ENCODE data around the gene SUN2. TPM values are rescaled to one million over a fixed set of nuclear protein-coding genes. Genes with fewer than 3 reads are reported as not detected.

SUN2 gene
- total RNA-seq, 2 experiments from 2014 or later: 582 to 702 TPM

- H3K27ac Mint-ChIP-seq: peak overlapping the region; percentile 87
- no peaks in the 10 kb centered on the region for H3K27me3 Mint-ChIP-seq
- H3K9me3 Mint-ChIP-seq: no peaks in the 10 kb centered on the region
- H3K4me1 Mint-ChIP-seq: peaks cover 58% of the 10 kb centered on the region
- DNase-seq: no peak
- ChIA-PET POLR2A (interaction anchor here (0.6 to 1.2 kb wide), 4 partner anchors 10 to 77 kb away, joined by 3 to 7 read pairs (median 3); no protein-coding TSS in a partner anchor), CTCF (interaction anchor here (1.2 to 2.7 kb wide), 5 partner anchors 9 to 54 kb away, joined by 3 to 16 read pairs (median 3); partner anchors contain the start of gene TOMM22)
- H3K4me3 Mint-ChIP-seq: peak overlapping the region; percentile 30
- H3K36me3 Mint-ChIP-seq (ENCODE audit: low read depth): peaks cover 72% of the 10 kb centered on the region
Measured at GRCh38 chr22:38735465-38736256, 20.1 kb downstream of the SUN2 start.

DNA sequence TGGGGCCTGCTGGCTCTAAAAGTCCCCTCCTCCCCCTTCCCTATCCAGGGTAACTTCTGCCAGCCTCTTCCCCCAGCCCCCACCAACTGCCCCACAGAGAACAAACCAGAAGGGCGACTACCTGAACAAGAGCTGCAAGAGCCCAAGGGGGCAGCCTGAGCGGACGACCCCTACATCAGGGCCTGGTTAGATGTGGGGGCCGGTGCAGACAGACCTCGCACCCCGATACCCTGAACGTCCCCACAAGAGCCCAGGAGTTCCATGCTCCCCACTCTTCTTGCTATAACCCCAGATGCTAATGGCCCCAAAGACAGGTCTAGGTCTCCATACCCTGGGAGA is 20.7 kb downstream of the SUN2 start:
- POLR2A ChIA-PET: interaction anchor here (0.6 to 1.2 kb wide), 3 partner anchors 10 to 77 kb away, joined by 3 to 7 read pairs (median 3); no protein-coding TSS in a partner anchor

DNA sequence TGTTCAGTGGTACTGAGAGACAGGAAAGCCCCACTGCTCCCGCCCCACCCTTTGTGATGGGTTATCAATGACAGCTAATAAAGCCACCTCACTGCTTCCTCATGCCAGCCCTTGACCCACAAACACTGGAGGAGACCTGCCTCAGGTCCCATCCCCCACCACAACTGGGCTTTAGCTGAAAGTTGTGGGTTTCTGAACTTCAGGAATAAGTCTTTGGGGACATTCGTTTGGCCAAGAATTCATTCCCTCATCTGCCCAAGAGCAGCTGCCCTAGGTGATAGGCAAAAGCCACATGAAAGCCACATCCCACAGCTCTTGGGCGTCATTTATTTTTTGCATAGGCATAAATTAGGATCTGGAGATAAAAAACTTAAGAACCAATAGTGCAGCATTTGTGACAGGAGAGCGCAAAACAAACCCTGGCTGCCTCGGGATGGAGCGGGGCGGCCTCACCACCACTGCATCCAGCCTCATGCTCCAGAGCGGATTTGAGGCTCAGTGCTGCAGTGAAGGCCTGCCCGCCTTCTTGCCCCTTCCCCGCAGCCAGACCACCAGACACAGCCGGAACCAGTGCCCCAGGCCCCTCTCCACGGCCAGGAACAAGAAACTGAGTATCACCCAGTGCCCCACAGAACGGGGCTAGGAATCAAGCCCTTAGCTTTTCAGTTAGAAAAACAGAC is 21.2 kb downstream of the SUN2 start:
- H3K27me3 Mint-ChIP-seq: no peaks in the 10 kb centered on the region
- POLR2A ChIA-PET: interaction anchor here (0.7 to 1.6 kb wide), 3 partner anchors 20 to 76 kb away, joined by 3 to 5 read pairs (median 3); partner anchors contain the start of gene GTPBP1
- peaks cover 71% of the 10 kb centered on the region for H3K36me3 Mint-ChIP-seq (ENCODE audit: low read depth)
- CTCF ChIA-PET: interaction anchor here (0.6 to 2.7 kb wide), 9 partner anchors 10 to 57 kb away, joined by 3 to 16 read pairs (median 4); partner anchors contain the start of gene TOMM22
- peaks cover 52% of the 10 kb centered on the region for H3K4me1 Mint-ChIP-seq
- H3K27ac Mint-ChIP-seq: peak overlapping the region; percentile 87
- no peaks in the 10 kb centered on the region for H3K9me3 Mint-ChIP-seq
- DNase-seq: no peak
- peak overlapping the region; percentile 34 for H3K4me3 Mint-ChIP-seq

More for the DNA sequence above, 20.7 kb downstream of the SUN2 start:
- DNase-seq: no peak
- CTCF ChIA-PET: interaction anchor here (1.2 to 2.7 kb wide), 5 partner anchors 11 to 54 kb away, joined by 3 to 16 read pairs (median 5); partner anchors contain the start of gene TOMM22
- H3K4me3 Mint-ChIP-seq: no peak overlapping the region
- H3K4me1 Mint-ChIP-seq: peaks cover 57% of the 10 kb centered on the region
- H3K36me3 Mint-ChIP-seq (ENCODE audit: low read depth): peaks cover 72% of the 10 kb centered on the region
- no peaks in the 10 kb centered on the region for H3K27me3 Mint-ChIP-seq
- H3K27ac Mint-ChIP-seq: peak overlapping the region; percentile 87
- H3K9me3 Mint-ChIP-seq: no peaks in the 10 kb centered on the region

GRCh38 chr22:38733724-38734381 is 21.9 kb downstream of the SUN2 start:
- POLR2A ChIA-PET: interaction anchor here (1.1 to 1.6 kb wide), 3 partner anchors 9 to 28 kb away, joined by 3 to 5 read pairs (median 4); partner anchors contain the start of gene GTPBP1
- Mint-ChIP-seq H3K27me3 (no peaks in the 10 kb centered on the region), H3K4me1 (peaks cover 50% of the 10 kb centered on the region), H3K9me3 (no peaks in the 10 kb centered on the region), H3K27ac (peak overlapping the region; percentile 87), H3K36me3 (ENCODE audit: low read depth) (peaks cover 69% of the 10 kb centered on the region), H3K4me3 (peak overlapping the region; percentile 34)
- CTCF ChIA-PET: interaction anchor here (0.6 to 2.7 kb wide), 10 partner anchors 10 to 58 kb away, joined by 3 to 16 read pairs (median 4); no protein-coding TSS in a partner anchor
- DNase-seq: no peak

DNA sequence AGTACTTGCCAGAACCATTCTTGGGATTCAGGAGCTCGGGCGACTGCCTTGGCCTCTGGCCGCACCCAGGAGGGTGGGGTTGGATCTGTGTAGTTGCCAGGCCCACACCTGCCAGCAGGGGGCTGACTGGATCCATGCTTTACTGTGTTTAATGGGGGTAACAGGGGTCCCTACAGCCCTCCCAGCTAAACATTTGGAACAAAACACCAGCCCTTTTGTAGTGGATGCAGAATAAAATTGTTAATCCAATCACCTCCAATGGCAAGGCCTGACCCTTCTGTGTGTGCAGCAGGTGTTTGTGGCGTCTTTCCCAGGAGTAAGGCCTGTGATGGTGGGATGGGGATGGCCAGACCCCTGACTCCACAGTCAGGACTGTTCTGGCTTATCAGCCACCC is 22.5 kb downstream of the SUN2 start:
- Mint-ChIP-seq H3K27me3 (no peaks in the 10 kb centered on the region), H3K9me3 (no peaks in the 10 kb centered on the region), H3K4me1 (peaks cover 50% of the 10 kb centered on the region), H3K4me3 (peak overlapping the region; percentile 34), H3K27ac (peak overlapping the region; percentile 87), H3K36me3 (ENCODE audit: low read depth) (peaks cover 67% of the 10 kb centered on the region)
- ChIA-PET POLR2A (interaction anchor here (1.1 to 1.6 kb wide), 2 partner anchors 8 to 27 kb away, joined by 4 to 5 read pairs; partner anchors contain the start of gene GTPBP1), CTCF (interaction anchor here (1.0 to 2.7 kb wide), 9 partner anchors 9 to 26 kb away, joined by 3 to 16 read pairs (median 5); no protein-coding TSS in a partner anchor)
- DNase-seq: peak; percentile 63

GRCh38 chr22:38732251-38732815 is 23.5 kb downstream of the SUN2 start:
- Mint-ChIP-seq H3K9me3 (no peaks in the 10 kb centered on the region), H3K4me3 (peak overlapping the region; percentile 45), H3K27me3 (no peaks in the 10 kb centered on the region), H3K4me1 (peaks cover 40% of the 10 kb centered on the region), H3K36me3 (ENCODE audit: low read depth) (peaks cover 61% of the 10 kb centered on the region), H3K27ac (peak overlapping the region; percentile 87)
- DNase-seq: no peak
- ChIA-PET CTCF (interaction anchor here (0.8 to 2.7 kb wide), 6 partner anchors 10 to 37 kb away, joined by 3 to 14 read pairs (median 5); no protein-coding TSS in a partner anchor), POLR2A (no interaction called here)

DNA sequence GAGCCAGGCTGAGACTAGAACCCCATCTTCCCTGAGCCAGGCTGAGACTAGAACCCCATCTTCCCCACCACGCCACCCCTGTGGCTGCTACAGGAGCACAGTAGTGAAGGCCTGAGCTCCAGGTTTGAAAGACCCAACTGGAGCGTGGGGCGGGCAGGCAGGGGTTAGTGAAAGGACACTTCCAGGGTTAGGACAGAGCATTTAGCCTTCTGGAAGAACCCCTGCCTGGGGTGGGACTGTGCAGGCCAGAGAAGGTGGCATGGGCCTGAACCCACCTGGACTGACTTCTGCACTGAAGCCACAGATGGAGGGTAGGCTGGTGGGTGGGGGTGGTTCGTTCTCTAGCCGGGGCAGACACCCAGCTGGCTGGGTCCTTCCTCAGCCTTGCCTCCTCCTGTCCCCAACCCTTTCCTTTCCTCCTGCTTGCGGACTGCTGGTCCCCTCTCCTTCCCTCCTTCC is 24.1 kb downstream of the SUN2 start:
- ChIA-PET CTCF (interaction anchor here (0.8 to 2.6 kb wide), 4 partner anchors 15 to 37 kb away, joined by 3 to 10 read pairs (median 4); no protein-coding TSS in a partner anchor), POLR2A (no interaction called here)
- Mint-ChIP-seq H3K36me3 (ENCODE audit: low read depth) (peaks cover 62% of the 10 kb centered on the region), H3K4me1 (peaks cover 34% of the 10 kb centered on the region), H3K27me3 (no peaks in the 10 kb centered on the region), H3K27ac (peak overlapping the region; percentile 87), H3K4me3 (peak overlapping the region; percentile 45), H3K9me3 (no peaks in the 10 kb centered on the region)
- peak; percentile 28 for DNase-seq

- no peaks in the 10 kb centered on the region for H3K9me3 Mint-ChIP-seq
- DNase-seq: no peak
- no peak overlapping the region for H3K4me3 Mint-ChIP-seq
- H3K36me3 Mint-ChIP-seq (ENCODE audit: low read depth): peaks cover 67% of the 10 kb centered on the region
- H3K4me1 Mint-ChIP-seq: peaks cover 25% of the 10 kb centered on the region
- CTCF ChIA-PET: interaction anchor here (1.4 to 2.4 kb wide), 2 partner anchors 10 to 24 kb away, joined by 3 to 6 read pairs; partner anchors contain the start of gene GTPBP1
- peak overlapping the region; percentile 65 for H3K27ac Mint-ChIP-seq
- POLR2A ChIA-PET: interaction anchor here (0.6 kb wide), 1 partner anchor 453 kb away, joined by 3 read pairs; no protein-coding TSS in a partner anchor
- no peaks in the 10 kb centered on the region for H3K27me3 Mint-ChIP-seq
Measured at GRCh38 chr22:38730411-38730871, 25.4 kb downstream of the SUN2 start.

GRCh38 chr22:38729946-38730345 is 25.9 kb downstream of the SUN2 start:
- CTCF ChIA-PET: interaction anchor here (1.2 to 2.4 kb wide), 3 partner anchors 10 to 24 kb away, joined by 3 to 6 read pairs (median 4); partner anchors contain the start of gene GTPBP1
- Mint-ChIP-seq H3K36me3 (ENCODE audit: low read depth) (peaks cover 68% of the 10 kb centered on the region), H3K27ac (peak overlapping the region; percentile 63)

GRCh38 chr22:38728871-38729796 is 26.7 kb downstream of the SUN2 start:
- Mint-ChIP-seq H3K9me3 (no peaks in the 10 kb centered on the region), H3K27me3 (no peaks in the 10 kb centered on the region), H3K4me3 (no peak overlapping the region), H3K4me1 (peaks cover 15% of the 10 kb centered on the region), H3K27ac (peak overlapping the region; percentile 41), H3K36me3 (ENCODE audit: low read depth) (peaks cover 69% of the 10 kb centered on the region)
- no peak for DNase-seq
- POLR2A ChIA-PET: no interaction called here
- CTCF ChIA-PET: interaction anchor here (0.6 to 2.4 kb wide), 4 partner anchors 11 to 324 kb away, joined by 3 to 6 read pairs (median 4); partner anchors contain the start of gene GTPBP1

More at GRCh38 chr22:38729946-38730345, 25.9 kb downstream of the SUN2 start:
- POLR2A ChIA-PET: no interaction called here
- no peak for DNase-seq
- Mint-ChIP-seq H3K4me1 (peaks cover 23% of the 10 kb centered on the region), H3K4me3 (no peak overlapping the region), H3K9me3 (no peaks in the 10 kb centered on the region), H3K27me3 (no peaks in the 10 kb centered on the region)
